HepG2 (cell line): Measurements from ENCODE around the gene S100A7. TPM values are rescaled to one million over a fixed set of nuclear protein-coding genes. Genes with fewer than 3 reads are reported as not detected.

Experiments used
- BORCS8-MEF2B ChIP-seq: sonication (generic); formaldehyde crosslinking; IDR thresholded peaks from 2 replicates; pipeline ENCODE4 v1.8.0; 2022; ENCODE audit warnings: mild to moderate bottlenecking, missing genetic modification reagents
- BRD4 ChIP-seq: sonication (generic); formaldehyde crosslinking; IDR thresholded peaks from 2 replicates; pipeline ENCODE4 v1.4.0; 2020; ENCODE audit warnings: missing genetic modification reagents
- DNMT1 ChIP-seq: sonication (generic); formaldehyde crosslinking; IDR thresholded peaks from 2 replicates; pipeline ENCODE4 v1.5.1; 2020; ENCODE audit warnings: mild to moderate bottlenecking, missing genetic modification reagents
- ERF ChIP-seq: IDR thresholded peaks from 2 replicates; pipeline ENCODE4 v1.6.1; 2018; ENCODE audit warnings: missing biosample characterization, missing genetic modification reagents
- PTBP1 ChIP-seq: fragments of 200-400 bp; formaldehyde crosslinking; IDR thresholded peaks from 2 replicates; pipeline ENCODE4 v1.6.1; 2018; ENCODE audit warnings: low read length, low read depth; ENCODE audit not compliant: poor library complexity, severe bottlenecking
- RAD21 ChIP-seq: fragments of 450-650 bp; formaldehyde crosslinking; IDR thresholded peaks from 2 replicates; pipeline ENCODE4 v1.5.0; 2020; ENCODE audit warnings: mild to moderate bottlenecking
- SIX4 ChIP-seq: sonication (generic); formaldehyde crosslinking; IDR thresholded peaks from 2 replicates; pipeline ENCODE4 v1.4.0; 2020; ENCODE audit warnings: missing genetic modification reagents
- SMC3 ChIP-seq: IDR thresholded peaks from 2 replicates; pipeline ENCODE4 v1.6.1; 2011; ENCODE audit warnings: low read length, improper control_type of control experiment
- SP5 ChIP-seq: IDR thresholded peaks from 2 replicates; pipeline ENCODE4 v1.6.1; 2016; ENCODE audit warnings: low read depth, borderline replicate concordance
- TEAD3 ChIP-seq: optimal IDR thresholded peaks from 2 replicates; pipeline ENCODE3; 2016; ENCODE audit warnings: borderline replicate concordance
- XRCC5 ChIP-seq: fragments of 200-400 bp; formaldehyde crosslinking; optimal IDR thresholded peaks from 2 replicates; pipeline ENCODE3; 2017; ENCODE audit warnings: mild to moderate bottlenecking, low read length
- ZIK1 ChIP-seq: sonication (generic); formaldehyde crosslinking; IDR thresholded peaks from 2 replicates; pipeline ENCODE4 v1.5.0; 2020; ENCODE audit warnings: mild to moderate bottlenecking, low read depth, missing genetic modification reagents, borderline replicate concordance
- ZKSCAN8 ChIP-seq: IDR thresholded peaks from 2 replicates; pipeline ENCODE4 v1.6.1; 2016; ENCODE audit warnings: borderline replicate concordance, missing genetic modification reagents, missing compliant biosample characterization
- ZMYM3 ChIP-seq: sonication (generic); formaldehyde crosslinking; IDR thresholded peaks from 2 replicates; pipeline ENCODE4 v1.5.1; 2020; ENCODE audit warnings: mild to moderate bottlenecking, missing genetic modification reagents
- ZNF136 ChIP-seq: sonication (generic); formaldehyde crosslinking; IDR thresholded peaks from 2 replicates; pipeline ENCODE4 v1.8.1; 2022; ENCODE audit warnings: low read depth, mild to moderate bottlenecking, moderate library complexity, missing genetic modification reagents
- ZNF329 ChIP-seq: sonication (generic); formaldehyde crosslinking; IDR thresholded peaks from 2 replicates; pipeline ENCODE4 v1.9.0; 2021; ENCODE audit warnings: low read depth, mild to moderate bottlenecking, missing genetic modification reagents
- ZNF570 ChIP-seq: sonication (generic); formaldehyde crosslinking; IDR thresholded peaks from 2 replicates; pipeline ENCODE4 v1.4.0; 2020; ENCODE audit warnings: mild to moderate bottlenecking, missing genetic modification reagents, borderline replicate concordance
- ZNF768 ChIP-seq: sonication (generic); formaldehyde crosslinking; IDR thresholded peaks from 2 replicates; pipeline ENCODE4 v1.4.0; 2020; ENCODE audit warnings: missing genetic modification reagents
- ZNF784 ChIP-seq: sonication (generic); formaldehyde crosslinking; IDR thresholded peaks from 2 replicates; pipeline ENCODE4 v1.5.1; 2020; ENCODE audit warnings: missing genetic modification reagents, mild to moderate bottlenecking, borderline replicate concordance
- polyA plus RNA-seq, 8 experiments: library from polyadenylated mRNA; depleted of rRNA in 3 of 8; stranded (reverse) in 7 of 8; unstranded in 1 of 8; fragments of >200 nt; fragmentation: Illumina TruSeq in 4 of 8; extraction: Trizol in 4 of 8; gene quantifications; 2 replicates each; pipeline versions ENCODE4 v1.2.1 to v1.2.3, GENCODE V29; 2011 to 2016; ENCODE audit warnings: low read depth in 4 of 8, missing spikeins in 1 of 8, mixed read lengths in 1 of 8; ENCODE audit not compliant: insufficient read depth in 1 of 8
- total RNA-seq, 5 experiments: library from RNA; depleted of rRNA; stranded (reverse); fragments of >200 nt; fragmentation: Illumina TruSeq; extraction: Trizol; gene quantifications; 2 replicates each; pipeline ENCODE4 v1.2.3, GENCODE V29; 2016; ENCODE audit warnings: low read depth in 1 of 5
- TF ChIP-seq, protein P1 (sequence below): sonication (generic); formaldehyde crosslinking; IDR thresholded peaks from 2 replicates; pipeline ENCODE4 v1.4.0; 2020; ENCODE audit warnings: missing genetic modification reagents
- TF ChIP-seq, protein P2 (sequence below): sonication (generic); formaldehyde crosslinking; IDR thresholded peaks from 2 replicates; pipeline ENCODE4 v1.4.0; 2020; ENCODE audit warnings: missing genetic modification reagents

Gene S100A7
- total and polyA plus RNA-seq, 2 of the 13 experiments (the other 11 are each of a cell fraction or from before 2014, with no cell fraction given): not detected

GRCh38 chr1:153465811-153466636, 5.6 kb upstream of the S100A7 start (continued):
- TF ChIP-seq DNMT1 (CRISPR knock-in tag): no peak
- 0 out of 2 replicates have a peak, but pooled peaks have one; percentile 16 for TF ChIP-seq ZNF768 (CRISPR knock-in tag)
- TF ChIP-seq ZNF570 (CRISPR knock-in tag): no peak
- TF ChIP-seq ZIK1 (CRISPR knock-in tag): no peak
- TF ChIP-seq ZNF784 (CRISPR knock-in tag): no peak
- TF ChIP-seq, protein P1, sequence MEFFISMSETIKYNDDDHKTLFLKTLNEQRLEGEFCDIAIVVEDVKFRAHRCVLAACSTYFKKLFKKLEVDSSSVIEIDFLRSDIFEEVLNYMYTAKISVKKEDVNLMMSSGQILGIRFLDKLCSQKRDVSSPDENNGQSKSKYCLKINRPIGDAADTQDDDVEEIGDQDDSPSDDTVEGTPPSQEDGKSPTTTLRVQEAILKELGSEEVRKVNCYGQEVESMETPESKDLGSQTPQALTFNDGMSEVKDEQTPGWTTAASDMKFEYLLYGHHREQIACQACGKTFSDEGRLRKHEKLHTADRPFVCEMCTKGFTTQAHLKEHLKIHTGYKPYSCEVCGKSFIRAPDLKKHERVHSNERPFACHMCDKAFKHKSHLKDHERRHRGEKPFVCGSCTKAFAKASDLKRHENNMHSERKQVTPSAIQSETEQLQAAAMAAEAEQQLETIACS: no peak
- TF ChIP-seq ZNF329 (CRISPR knock-in tag): no peak
- no peak for TF ChIP-seq SP5 (CRISPR knock-in tag)
- TF ChIP-seq BORCS8-MEF2B: no peak
- TF ChIP-seq ZKSCAN8 (CRISPR knock-in tag): no peak
- peak; percentile 24 for TF ChIP-seq XRCC5
- no peak for TF ChIP-seq SIX4
- TF ChIP-seq ERF (CRISPR knock-in tag): no peak
- peak; percentile 43; the same call in 1 of the 2 replicates for TF ChIP-seq SMC3
- TF ChIP-seq RAD21 (CRISPR knock-in tag): peak; percentile 49; the same call in 1 of the 2 replicates
- no peak for TF ChIP-seq BRD4 (CRISPR knock-in tag)
- no peak for TF ChIP-seq ZMYM3 (CRISPR knock-in tag)
- TF ChIP-seq PTBP1: no peak
- TF ChIP-seq TEAD3: no peak
- TF ChIP-seq, protein P2, sequence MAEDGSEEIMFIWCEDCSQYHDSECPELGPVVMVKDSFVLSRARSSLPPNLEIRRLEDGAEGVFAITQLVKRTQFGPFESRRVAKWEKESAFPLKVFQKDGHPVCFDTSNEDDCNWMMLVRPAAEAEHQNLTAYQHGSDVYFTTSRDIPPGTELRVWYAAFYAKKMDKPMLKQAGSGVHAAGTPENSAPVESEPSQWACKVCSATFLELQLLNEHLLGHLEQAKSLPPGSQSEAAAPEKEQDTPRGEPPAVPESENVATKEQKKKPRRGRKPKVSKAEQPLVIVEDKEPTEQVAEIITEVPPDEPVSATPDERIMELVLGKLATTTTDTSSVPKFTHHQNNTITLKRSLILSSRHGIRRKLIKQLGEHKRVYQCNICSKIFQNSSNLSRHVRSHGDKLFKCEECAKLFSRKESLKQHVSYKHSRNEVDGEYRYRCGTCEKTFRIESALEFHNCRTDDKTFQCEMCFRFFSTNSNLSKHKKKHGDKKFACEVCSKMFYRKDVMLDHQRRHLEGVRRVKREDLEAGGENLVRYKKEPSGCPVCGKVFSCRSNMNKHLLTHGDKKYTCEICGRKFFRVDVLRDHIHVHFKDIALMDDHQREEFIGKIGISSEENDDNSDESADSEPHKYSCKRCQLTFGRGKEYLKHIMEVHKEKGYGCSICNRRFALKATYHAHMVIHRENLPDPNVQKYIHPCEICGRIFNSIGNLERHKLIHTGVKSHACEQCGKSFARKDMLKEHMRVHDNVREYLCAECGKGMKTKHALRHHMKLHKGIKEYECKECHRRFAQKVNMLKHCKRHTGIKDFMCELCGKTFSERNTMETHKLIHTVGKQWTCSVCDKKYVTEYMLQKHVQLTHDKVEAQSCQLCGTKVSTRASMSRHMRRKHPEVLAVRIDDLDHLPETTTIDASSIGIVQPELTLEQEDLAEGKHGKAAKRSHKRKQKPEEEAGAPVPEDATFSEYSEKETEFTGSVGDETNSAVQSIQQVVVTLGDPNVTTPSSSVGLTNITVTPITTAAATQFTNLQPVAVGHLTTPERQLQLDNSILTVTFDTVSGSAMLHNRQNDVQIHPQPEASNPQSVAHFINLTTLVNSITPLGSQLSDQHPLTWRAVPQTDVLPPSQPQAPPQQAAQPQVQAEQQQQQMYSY (CRISPR knock-in tag): no peak
- no peak for TF ChIP-seq ZNF136 (CRISPR knock-in tag)
- TF ChIP-seq, all 625 proteins: peak for 19
